ENCODE measurements around the gene GSC2.

The GSC2 gene

GRCh38 chr22:19132693-19133400 is 17.2 kb downstream of the GSC2 start:
- no peak for DNase-seq

DNA sequence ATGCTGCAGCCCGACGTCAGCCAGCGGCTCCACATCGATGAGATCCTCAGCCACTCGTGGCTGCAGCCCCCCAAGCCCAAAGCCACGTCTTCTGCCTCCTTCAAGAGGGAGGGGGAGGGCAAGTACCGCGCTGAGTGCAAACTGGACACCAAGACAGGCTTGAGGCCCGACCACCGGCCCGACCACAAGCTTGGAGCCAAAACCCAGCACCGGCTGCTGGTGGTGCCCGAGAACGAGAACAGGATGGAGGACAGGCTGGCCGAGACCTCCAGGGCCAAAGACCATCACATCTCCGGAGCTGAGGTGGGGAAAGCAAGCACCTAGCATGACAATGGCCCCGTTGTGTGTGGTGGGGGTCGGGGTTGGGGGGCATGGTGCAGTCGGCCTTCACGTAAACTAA is 17.9 kb downstream of the GSC2 start:
- DNase-seq, result no peak

GRCh38 chr22:19131685-19132015 is 18.4 kb downstream of the GSC2 start:
- DNase-seq, result no peak

DNA sequence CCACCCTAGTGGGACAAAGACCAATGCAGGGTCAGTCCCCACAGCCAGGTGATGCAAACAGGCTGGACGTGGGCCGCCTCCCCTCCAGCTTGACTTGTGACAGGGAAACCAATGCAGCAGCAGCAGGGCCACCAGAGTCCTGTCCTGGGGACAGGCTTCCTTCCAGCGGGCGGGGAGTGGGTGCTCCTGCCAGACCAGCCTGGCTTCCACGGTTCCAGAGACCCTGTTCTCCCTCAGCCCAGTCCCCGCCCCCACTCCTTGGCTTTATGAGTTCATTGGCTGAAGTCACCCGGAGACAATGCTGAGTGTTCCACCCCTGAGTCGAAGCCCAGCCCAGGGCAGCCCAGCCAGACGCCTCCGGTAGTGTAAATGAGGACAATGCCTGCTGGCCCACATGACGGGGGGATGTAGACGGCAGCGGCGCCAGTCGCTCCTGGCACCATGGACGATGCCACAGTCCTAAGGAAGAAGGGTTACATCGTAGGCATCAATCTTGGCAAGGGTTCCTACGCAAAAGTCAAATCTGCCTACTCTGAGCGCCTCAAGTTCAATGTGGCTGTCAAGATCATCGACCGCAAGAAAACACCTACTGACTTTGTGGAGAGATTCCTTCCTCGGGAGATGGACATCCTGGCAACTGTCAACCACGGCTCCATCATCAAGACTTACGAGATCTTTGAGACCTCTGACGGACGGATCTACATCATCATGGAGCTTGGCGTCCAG is 19.0 kb downstream of the GSC2 start, which contains the start of gene TSSK2:
Gene TSSK2 (plus strand): TSS at position 350 of the 726 bp plus-strand sequence. CDS start 92 bp downstream, at position 442.
- no peak for DNase-seq

GRCh38 chr22:19129871-19130270 is 20.2 kb downstream of the GSC2 start:
- DNase-seq, result no peak

DNA sequence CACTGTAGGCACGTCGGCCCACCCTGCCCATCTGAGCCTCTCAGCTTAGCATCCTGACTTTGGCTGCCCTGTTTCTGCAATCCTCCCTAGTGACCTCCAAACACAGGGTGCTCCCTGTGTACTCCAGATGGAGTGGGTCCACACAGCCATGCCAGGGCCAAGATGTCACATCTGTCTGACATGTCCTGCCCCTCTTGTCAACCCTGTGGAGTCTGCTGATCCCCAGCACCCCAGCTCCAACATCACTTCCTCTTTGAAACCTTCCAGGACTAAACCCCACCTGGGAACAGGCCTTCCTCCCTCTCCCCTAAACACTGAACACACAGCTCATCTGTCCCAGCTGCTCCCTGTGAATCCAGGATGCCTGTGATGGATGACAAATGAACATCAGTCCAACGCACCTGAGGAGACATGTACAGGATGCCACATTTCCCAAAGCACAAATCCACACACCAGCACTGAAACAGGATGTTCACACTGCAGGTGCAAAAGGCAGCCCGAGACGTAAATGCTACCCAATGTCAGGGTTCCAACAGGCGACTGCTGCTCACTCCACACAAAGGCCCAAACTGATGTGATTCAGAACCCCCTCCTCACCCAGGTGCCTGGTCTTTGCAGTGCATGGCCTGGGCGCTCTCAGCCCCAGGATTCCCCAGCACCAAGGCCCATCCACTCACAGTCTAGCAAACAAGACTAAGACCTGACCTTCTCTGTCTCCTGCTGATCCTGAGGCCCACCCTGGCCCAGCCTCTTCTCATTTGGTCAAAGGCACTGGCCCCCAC is 21.0 kb downstream of the GSC2 start:
- DNase-seq, result no peak

DNA sequence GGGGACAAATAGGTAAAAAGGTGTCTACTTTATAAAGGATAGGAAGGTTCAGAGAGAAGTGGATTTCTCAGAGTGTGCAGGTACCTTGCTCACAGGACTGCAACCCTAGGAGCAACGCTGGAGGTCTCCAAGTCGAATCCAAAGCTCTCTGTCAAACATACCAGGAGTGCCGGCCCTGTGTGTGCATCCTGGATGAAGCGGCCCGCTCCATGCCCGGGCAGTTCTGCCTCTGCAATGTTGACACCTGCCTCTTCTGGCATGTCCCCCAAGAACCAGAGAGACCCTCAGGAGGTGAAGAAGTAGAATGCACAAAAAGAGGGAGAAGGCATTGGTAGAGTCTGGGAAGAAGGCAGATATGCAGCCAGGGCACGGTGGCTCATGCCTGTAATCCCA is 22.1 kb downstream of the GSC2 start:
- DNase-seq, result no peak

GRCh38 chr22:19127329-19128008 is 22.6 kb downstream of the GSC2 start:
- no peak for DNase-seq

- no peak for DNase-seq
These were observed 23.5 kb downstream of the GSC2 start for GRCh38 chr22:19126309-19127273.

GRCh38 chr22:19125474-19126308 is 24.4 kb downstream of the GSC2 start:
- DNase-seq, result no peak

- DNase-seq, result no peak
These were observed 25.1 kb downstream of the GSC2 start for GRCh38 chr22:19125011-19125410.

DNA sequence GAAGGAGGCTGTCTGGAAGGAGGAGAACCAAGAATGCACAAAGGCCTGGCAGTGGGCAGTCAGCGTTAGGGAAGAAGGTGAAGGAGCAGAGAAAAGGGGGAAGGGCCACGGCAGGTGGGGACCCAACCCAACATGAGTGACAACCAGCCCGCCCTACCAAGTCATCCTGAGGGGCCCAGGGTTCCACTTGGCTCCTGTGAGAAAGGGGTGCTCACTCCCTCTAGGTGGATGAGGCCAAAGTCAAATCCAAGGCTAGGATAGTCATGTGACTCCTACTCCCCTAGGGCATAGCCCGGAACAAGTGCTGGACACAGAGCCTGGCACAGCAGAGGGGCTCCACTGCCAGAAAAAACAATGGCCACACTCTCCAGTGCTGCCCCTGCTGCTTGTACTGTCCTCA is 25.7 kb downstream of the GSC2 start:
- no peak for DNase-seq

DNA sequence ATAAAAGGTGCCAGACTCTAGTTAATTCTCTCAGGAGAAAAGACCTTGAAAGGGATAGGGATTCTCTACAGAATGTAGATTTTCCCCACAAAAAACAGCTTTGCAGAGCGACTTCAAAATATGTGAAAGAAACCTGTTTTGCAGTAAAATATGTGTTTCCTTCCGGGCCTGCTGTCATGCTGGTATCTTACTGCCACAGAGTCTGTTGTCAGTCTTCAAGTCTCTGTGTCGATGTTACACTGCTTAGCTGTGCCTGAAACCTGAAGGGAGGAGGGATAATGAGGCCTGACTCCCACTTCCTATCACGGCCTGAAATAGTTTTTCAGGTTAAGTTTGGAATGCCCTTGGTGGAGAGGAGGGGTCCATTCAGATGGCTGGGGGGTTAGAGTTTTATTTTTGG is 26.2 kb downstream of the GSC2 start:
- no peak for DNase-seq

GRCh38 chr22:19122752-19123492 is 27.2 kb downstream of the GSC2 start:
- peak; percentile 48 to 75 (median 58) for DNase-seq

- peak; percentile 98 to 100 (median 100) for DNase-seq
These were observed 27.8 kb downstream of the GSC2 start, which contains the start of gene DGCR2 for GRCh38 chr22:19122143-19122751. TSS of gene DGCR2 (minus strand) at chr22:19122412. CDS start at chr22:19122206, 206 bp downstream.

DNA sequence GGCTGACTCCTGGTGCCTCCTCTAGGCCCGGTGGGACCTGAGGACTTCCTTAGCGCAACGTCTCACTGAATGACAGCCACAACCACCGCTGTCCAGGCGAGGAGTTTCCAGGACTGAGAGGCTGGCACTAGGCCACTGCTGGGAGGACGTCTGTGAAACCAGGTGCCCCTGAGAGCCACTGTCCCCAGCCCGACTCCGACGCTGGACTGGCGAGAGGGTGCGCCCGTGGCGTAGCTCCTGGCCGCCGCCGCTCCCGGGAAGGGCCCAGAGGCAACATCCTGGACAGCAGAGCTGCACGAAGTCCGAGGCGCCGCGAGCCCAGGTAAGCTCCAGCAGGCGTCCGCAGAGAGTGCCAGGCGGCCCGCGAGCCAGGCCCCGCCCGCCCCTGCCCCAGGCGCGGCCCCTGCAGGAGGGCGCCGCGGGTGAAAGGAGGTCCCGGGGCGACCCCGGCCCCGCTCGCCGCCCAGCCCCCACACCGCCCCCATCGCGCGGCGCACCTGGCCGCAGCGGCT is 28.4 kb downstream of the GSC2 start:
- DNase-seq, result peak; percentile 53 to 74 (median 59)

DNA sequence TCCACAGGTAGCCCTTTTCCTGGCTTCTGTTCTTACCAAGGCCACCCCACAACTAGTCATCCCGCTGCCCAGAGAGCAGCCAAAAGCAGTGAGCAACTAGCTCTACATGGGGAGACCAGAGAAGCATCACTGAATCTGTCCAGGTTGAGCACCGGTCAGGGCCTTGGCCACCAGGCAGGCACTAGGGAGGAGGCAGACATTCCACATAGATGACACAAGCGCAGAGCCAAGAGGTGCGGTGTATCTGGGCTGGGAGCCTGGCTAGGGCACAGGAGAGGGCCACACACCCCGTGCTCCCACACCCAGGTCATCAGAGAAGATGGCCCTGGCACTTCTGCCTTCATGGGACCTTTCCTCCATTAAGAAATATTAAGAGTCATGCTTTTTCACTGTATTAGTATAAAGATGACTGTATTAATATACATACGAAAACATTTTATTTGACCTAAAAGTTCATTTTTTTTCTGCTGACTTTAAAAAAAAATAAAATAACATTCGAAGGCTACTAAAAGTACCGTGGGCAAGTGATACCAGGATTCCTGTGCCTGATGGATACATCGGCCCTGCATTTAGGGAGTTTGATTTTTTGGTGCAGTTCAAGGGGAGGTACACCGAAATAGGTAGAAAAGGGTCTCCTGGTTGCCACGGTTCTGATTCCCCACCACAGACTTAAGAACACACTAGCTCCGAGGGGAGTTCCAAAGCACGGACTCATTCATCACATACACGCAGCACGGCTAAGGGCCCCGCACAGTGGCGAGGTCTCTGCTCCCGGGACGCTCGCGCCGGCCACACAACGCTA is 29.1 kb downstream of the GSC2 start:
- peak in 2 of 4 experiments; percentile 17 to 23 for DNase-seq

DNA sequence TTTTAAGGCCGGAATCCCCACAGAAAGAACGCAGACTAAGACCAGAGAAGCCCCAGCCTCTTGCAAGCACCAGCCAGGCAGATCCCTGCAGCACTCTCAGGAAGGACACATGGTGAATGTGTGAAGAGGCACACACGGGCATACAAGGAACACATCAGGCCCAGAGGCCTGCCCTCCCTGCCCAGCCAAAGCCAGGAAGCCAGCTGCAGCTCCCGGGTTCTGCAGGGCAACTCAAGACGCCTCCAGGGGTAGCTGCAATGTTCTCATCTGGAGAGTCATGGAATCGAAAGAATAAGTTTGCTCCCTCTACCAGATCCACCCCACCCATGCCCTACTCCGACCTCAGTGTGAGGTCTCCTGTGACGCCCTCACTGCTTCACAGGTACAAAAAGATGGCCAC is 30.1 kb downstream of the GSC2 start:
- DNase-seq, result no peak

All from suppressor macrophage (primary cell).